Left ventricle myocardium inferior (tissue), 1 donor: Measurements from ENCODE around the gene PYROXD2. TPM values are rescaled to one million over a fixed set of nuclear protein-coding genes. Genes with fewer than 3 reads are reported as not detected.

Experiments used
- DNase-seq: peaks from one replicate; pipeline ENCODE4 v3.0.0-alpha.2; 2020
- H3K27ac ChIP-seq: fragments of 200-600 bp; replicated peaks from 2 replicates; pipeline ENCODE4 v1.8.0; 2021
- H3K27me3 ChIP-seq: fragments of 200-600 bp; 2 replicates; pipeline ENCODE4 v1.8.0; 2021; ENCODE audit warnings: low read depth
- H3K36me3 ChIP-seq: fragments of 200-600 bp; 2 replicates; pipeline ENCODE4 v1.8.0; 2021
- H3K4me1 ChIP-seq: fragments of 200-600 bp; 2 replicates; pipeline ENCODE4 v1.8.0; 2021
- H3K4me3 ChIP-seq: fragments of 200-600 bp; 2 replicates; pipeline ENCODE4 v1.8.0; 2021; ENCODE audit warnings: mild to moderate bottlenecking, moderate library complexity
- H3K9me3 ChIP-seq: fragments of 200-600 bp; replicated peaks from 2 replicates; pipeline ENCODE4 v1.8.0; 2021
- intact Hi-C: fragments of 100-400 bp; cut with micrococcal nuclease; formaldehyde crosslinking; loops from one replicate; pipeline ENCODE4 v1.11.0; 2022
- total RNA-seq: library from RNA; stranded (reverse); fragmentation: NEBNext Ultra II Directional; extraction: Animal tissue kit (Norgen Biotek cat#: 25700); gene quantifications from one replicate; pipeline ENCODE4 v1.2.1, GENCODE V29; 2021
- TF ChIP-seq, protein P1 (sequence below): fragments of 200-600 bp; IDR thresholded peaks from 2 replicates; pipeline ENCODE4 v1.8.0; 2021; ENCODE audit warnings: antibody characterized with exemption, mild to moderate bottlenecking, borderline replicate concordance
- donor health status: DM: no; HTN: yes; CAD: no; lungs with severe emphysema.

PYROXD2 gene
- total RNA-seq, 1 donor from 2014 or later: 10.4 TPM

DNA sequence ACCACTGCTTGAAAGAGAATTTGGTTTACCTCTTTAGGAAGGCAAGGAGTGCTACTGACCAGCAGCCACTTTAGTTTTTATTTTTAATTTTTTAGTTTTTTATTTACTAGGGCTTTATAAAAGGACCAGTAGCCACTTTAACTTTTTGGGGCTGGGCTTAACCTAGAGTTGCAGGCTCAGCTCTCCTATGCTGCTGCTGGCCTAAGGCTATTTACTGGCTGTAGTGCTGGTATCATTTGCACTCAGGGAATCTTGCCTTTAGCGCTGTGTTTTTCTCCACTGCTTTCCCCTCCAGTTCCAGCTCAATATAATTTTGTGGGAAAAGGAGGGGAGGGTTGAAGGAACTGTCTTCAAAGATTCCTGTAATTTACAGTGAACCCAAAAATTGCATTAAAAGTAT, 18.4 kb upstream of the PYROXD2 start:
- Histone ChIP-seq H3K27me3 (no peaks in the 10 kb centered on the region), H3K4me1 (peaks cover 30% of the 10 kb centered on the region), H3K27ac (no peak overlapping the region), H3K4me3 (no peak overlapping the region), H3K36me3 (peaks cover 75% of the 10 kb centered on the region), H3K9me3 (peaks cover 11% of the 10 kb centered on the region)
- TF ChIP-seq, protein P1, sequence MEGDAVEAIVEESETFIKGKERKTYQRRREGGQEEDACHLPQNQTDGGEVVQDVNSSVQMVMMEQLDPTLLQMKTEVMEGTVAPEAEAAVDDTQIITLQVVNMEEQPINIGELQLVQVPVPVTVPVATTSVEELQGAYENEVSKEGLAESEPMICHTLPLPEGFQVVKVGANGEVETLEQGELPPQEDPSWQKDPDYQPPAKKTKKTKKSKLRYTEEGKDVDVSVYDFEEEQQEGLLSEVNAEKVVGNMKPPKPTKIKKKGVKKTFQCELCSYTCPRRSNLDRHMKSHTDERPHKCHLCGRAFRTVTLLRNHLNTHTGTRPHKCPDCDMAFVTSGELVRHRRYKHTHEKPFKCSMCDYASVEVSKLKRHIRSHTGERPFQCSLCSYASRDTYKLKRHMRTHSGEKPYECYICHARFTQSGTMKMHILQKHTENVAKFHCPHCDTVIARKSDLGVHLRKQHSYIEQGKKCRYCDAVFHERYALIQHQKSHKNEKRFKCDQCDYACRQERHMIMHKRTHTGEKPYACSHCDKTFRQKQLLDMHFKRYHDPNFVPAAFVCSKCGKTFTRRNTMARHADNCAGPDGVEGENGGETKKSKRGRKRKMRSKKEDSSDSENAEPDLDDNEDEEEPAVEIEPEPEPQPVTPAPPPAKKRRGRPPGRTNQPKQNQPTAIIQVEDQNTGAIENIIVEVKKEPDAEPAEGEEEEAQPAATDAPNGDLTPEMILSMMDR: no peak
- DNase-seq: no peak
- intact Hi-C loops: no loop called here

DNA sequence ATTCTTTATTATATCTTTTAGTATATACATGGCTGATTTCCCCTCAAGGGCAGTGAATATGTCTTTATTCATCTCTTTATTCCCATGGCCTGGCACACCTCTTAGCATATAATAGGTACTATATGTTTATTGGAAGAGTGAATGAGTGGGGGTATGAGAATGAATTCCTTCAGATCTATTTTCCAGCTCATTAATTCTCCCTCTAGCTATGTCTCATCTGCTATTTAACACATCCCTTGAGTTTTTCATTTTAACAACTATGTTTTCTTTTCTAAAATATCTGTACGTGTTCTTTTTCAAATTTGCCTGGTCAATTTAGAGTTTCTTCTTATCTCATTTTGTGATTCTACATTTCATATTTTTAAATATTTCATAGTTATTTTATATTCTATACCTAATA, 17.3 kb upstream of the PYROXD2 start:
- Histone ChIP-seq H3K27me3 (no peaks in the 10 kb centered on the region), H3K27ac (peak overlapping the region; percentile 83), H3K36me3 (peaks cover 85% of the 10 kb centered on the region), H3K9me3 (peaks cover 11% of the 10 kb centered on the region), H3K4me1 (peaks cover 28% of the 10 kb centered on the region), H3K4me3 (no peak overlapping the region)
- intact Hi-C loops: no loop called here
- TF ChIP-seq, protein P1: no peak
- DNase-seq: no peak

DNA sequence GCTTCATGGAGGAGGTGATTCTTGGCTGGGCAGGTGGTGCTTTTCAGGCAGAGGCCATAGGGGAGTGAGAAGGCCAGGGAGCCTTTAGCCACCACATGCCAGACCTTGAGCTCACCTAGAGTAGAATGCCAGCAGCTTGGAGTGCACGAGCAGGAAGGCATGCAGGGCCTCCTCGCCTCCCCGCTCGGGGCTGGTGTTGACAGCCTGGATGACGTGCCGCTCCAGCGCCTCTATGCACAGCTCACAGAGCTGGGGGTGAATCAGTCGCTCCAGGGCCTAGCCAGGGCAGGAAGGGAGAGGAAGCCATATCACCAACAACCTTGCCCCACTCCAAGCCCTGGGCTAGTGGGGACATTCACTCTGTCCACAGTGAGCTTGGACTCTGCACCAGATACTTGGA, 16.0 kb upstream of the PYROXD2 start:
- Histone ChIP-seq H3K27me3 (no peaks in the 10 kb centered on the region), H3K4me3 (no peak overlapping the region), H3K4me1 (peaks cover 23% of the 10 kb centered on the region), H3K27ac (peak overlapping the region; percentile 83), H3K36me3 (peaks cover 97% of the 10 kb centered on the region), H3K9me3 (peaks cover 11% of the 10 kb centered on the region)
- TF ChIP-seq, protein P1: no peak
- DNase-seq: peak; percentile 74
- intact Hi-C loops: no loop called here

DNA sequence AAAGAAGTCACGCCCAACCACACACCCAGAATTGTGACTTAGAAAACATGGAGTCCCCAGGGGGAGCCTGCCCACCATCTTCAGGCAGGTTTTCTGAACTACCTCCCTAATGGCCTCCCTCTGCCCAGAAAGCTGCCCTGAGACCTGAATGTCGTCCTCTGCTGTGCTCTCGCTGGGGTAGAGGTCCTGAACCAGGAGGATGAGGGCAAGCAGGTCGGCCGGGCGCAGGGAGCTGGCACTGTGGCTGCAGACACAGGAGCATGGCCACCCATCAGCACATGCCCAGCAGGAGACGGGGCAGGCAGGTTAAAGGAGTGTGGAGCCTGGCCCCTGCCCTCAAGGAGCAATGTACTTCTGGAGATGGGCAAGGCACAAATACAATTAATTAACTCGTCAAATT, 15.4 kb upstream of the PYROXD2 start:
- TF ChIP-seq, protein P1: no peak
- no peaks in the 10 kb centered on the region for H3K27me3 ChIP-seq
- no peak overlapping the region for H3K4me3 ChIP-seq
- intact Hi-C loops: no loop called here
- H3K4me1 ChIP-seq: peaks cover 23% of the 10 kb centered on the region
- H3K9me3 ChIP-seq: peaks cover 11% of the 10 kb centered on the region
- peaks cover 95% of the 10 kb centered on the region for H3K36me3 ChIP-seq
- no peak for DNase-seq
- H3K27ac ChIP-seq: peak overlapping the region; percentile 83

DNA sequence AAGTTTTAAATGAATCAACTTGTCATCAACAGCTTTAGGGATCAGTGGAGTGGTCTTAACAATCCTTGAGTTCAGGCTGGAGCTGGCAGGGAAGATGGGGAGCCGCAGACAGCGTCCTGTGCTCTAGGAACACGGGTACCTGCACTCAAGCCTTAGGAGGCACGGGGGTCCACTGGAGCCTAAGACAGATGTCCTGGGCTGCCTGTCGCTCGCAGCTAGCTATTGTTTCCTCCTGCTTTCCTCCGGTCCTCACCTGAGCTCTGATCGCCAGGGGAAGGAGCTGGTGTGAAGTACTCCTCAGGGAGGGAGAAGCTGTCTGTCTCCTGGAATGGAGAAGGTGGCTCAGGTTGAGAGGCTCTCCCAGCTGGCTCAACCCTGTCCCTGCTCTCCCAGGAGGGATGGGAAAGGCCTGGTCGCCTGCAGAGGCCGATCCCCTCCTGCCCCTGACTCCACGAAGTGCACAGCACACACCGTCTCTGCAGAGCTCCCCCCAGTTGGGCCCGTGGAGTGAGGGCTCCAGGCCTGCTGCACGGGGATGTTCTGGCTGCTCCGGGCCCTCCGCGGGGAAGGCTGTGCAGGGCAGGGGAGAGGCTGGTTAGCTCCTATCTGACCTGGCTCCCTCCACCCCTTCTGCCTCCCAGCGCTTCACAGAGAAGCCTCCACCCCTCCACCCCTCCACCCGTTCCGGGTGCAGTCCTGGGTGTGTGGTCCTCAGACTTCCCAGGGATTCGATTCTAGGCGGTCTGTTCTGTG, 14.5 kb upstream of the PYROXD2 start:
- intact Hi-C loops: no loop called here

More for the DNA sequence above, 14.5 kb upstream of the PYROXD2 start:
- Histone ChIP-seq H3K4me3 (no peak overlapping the region), H3K27ac (no peak overlapping the region), H3K36me3 (peaks cover 91% of the 10 kb centered on the region), H3K27me3 (no peaks in the 10 kb centered on the region), H3K9me3 (peaks cover 11% of the 10 kb centered on the region), H3K4me1 (peaks cover 22% of the 10 kb centered on the region)
- DNase-seq: no peak
- TF ChIP-seq, protein P1: no peak
